Measurements from ENCODE around the gene KIAA0513. TPM values are rescaled to one million over a fixed set of nuclear protein-coding genes. Genes with fewer than 3 reads are reported as not detected.

The KIAA0513 gene
- total RNA-seq, 2 donors from 2014 or later = 13.4 to 50.1 TPM

DNA sequence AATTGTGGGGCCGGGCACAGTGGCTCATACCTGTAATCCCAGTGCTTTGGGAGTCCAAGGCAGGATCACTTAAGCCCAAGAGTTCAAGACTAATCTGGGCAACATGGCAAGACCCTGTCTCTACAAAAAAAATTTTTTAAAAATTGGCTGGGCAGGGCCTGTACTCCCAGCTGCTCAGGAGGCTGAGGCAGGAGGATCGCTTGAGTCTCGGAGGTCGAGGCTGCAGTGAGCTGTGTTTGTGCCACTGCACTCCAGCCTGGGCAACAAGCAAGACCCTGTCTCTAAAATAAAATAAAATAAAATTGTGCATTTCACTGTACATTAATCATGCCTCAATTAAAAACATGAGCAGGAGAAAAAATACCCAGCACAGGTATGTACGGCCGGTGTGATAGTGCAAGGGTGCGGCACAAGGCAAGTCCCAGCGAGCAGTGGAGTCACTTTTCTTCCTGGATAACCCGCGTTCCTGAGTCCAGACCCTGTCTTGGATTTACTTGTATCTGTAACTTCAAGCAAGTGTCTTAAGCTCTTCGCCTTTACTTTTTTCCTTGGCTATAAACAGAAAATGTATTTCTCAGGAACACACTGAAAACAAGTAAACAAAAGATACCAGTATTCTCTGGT lies 27.6 kb upstream of the KIAA0513 start:
- Histone ChIP-seq H3K4me3 (no peak overlapping the region), H3K9me3 (no peaks in the 10 kb centered on the region), H3K36me3 (no peaks in the 10 kb centered on the region), H3K4me1 (ENCODE audit: control insufficient read depth in 1 of 2, low read depth in 2 of 2) (peaks cover 66 to 82% of the 10 kb centered on the region in 2 donors), H3K27me3 (replicated peaks; ENCODE audit: insufficient read depth) (no peaks in the 10 kb centered on the region), H3K27ac (peak overlapping the region; percentile 67 to 97)
- TF ChIP-seq, protein P1, sequence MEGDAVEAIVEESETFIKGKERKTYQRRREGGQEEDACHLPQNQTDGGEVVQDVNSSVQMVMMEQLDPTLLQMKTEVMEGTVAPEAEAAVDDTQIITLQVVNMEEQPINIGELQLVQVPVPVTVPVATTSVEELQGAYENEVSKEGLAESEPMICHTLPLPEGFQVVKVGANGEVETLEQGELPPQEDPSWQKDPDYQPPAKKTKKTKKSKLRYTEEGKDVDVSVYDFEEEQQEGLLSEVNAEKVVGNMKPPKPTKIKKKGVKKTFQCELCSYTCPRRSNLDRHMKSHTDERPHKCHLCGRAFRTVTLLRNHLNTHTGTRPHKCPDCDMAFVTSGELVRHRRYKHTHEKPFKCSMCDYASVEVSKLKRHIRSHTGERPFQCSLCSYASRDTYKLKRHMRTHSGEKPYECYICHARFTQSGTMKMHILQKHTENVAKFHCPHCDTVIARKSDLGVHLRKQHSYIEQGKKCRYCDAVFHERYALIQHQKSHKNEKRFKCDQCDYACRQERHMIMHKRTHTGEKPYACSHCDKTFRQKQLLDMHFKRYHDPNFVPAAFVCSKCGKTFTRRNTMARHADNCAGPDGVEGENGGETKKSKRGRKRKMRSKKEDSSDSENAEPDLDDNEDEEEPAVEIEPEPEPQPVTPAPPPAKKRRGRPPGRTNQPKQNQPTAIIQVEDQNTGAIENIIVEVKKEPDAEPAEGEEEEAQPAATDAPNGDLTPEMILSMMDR (IDR thresholded peaks at IDR 0.05) = no peak
- DNase-seq (ENCODE audit: low spot score) = no peak
- no peak for ATAC-seq (ENCODE audit: insufficient number of reproducible peaks, low FRiP score, low read depth)

DNA sequence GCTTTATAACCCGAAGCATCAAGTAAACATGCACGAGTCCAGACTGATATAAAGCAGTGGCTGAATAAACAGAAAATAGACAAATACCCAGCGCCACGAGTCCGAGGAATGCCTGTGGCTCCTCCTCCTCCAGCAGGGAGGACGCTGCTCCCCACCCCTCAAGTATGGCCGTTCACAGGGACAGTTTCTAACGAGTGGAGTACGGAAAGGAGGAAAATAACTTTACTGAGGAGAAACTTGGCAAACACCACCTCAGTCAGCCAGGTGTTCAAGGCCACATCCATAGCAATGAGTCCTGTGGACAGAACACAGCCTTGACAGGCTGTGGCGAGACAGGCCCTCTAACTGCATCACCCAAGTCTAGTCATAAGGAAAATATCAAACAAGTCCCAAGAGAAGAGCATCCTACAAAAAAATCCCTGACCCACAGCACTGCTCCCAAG lies 25.5 kb upstream of the KIAA0513 start:
- Histone ChIP-seq H3K9me3 (no peaks in the 10 kb centered on the region), H3K36me3 (no peaks in the 10 kb centered on the region), H3K4me3 (no peak overlapping the region), H3K27me3 (replicated peaks; ENCODE audit: insufficient read depth) (no peaks in the 10 kb centered on the region), H3K4me1 (ENCODE audit: control insufficient read depth in 1 of 2, low read depth in 2 of 2) (peaks cover 62 to 95% of the 10 kb centered on the region in 2 donors), H3K27ac (peak overlapping the region; percentile 91 to 97)
- ATAC-seq (ENCODE audit: insufficient number of reproducible peaks, low FRiP score, low read depth) (no peak), DNase-seq (ENCODE audit: low spot score) (no peak)
- TF ChIP-seq, protein P1 (IDR thresholded peaks at IDR 0.05) = no peak

DNA sequence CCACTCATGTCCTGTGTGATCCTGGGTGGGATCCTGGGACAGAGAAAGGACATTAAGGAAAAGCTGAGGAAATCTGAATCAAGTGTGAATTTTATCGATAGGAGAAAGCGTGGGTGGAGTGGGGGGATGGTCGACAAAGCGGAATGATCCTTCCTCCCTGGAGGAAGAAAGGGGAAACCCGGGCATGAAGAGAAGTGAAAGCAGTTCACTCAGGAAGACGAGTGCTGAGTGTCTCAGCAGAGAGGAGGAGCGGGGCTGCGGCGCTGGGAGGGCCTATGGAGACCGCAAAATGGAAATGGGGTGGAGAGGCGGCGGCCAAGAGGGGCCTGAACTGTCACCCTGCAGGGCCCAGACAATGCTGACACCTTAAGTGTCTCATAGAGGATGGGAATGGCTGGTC lies 25.0 kb upstream of the KIAA0513 start:
- Histone ChIP-seq H3K4me3 (no peak overlapping the region), H3K36me3 (no peaks in the 10 kb centered on the region), H3K27ac (peak overlapping the region; percentile 91 to 97), H3K9me3 (no peaks in the 10 kb centered on the region), H3K27me3 (replicated peaks; ENCODE audit: insufficient read depth) (no peaks in the 10 kb centered on the region), H3K4me1 (ENCODE audit: control insufficient read depth in 1 of 2, low read depth in 2 of 2) (peaks cover 62 to 95% of the 10 kb centered on the region in 2 donors)
- TF ChIP-seq, protein P1 (IDR thresholded peaks at IDR 0.05) = no peak
- DNase-seq (ENCODE audit: low spot score) = no peak
- no peak for ATAC-seq (ENCODE audit: insufficient number of reproducible peaks, low FRiP score, low read depth)

DNA sequence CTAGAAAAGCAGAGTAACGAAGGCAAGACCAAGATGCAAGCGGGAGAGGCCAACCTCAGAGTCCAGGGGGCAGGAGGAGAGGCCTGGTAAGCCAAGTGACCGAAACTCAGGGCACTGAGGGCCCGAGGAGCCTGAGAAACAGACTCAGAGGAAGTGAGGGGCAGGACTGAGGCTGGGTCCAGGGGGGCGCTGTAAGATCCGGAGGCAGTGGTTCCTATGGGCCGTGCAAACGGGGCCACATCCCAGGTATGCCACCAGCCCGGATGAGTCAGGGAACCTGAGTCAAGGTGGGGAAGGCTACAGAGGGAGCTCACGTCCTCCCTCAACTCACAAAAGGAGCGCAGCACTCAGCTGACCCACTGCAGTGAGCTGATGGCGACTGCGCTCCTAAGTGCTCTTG lies 24.5 kb upstream of the KIAA0513 start:
- Histone ChIP-seq H3K36me3 (no peaks in the 10 kb centered on the region), H3K27ac (peak overlapping the region; percentile 91 to 97), H3K4me1 (ENCODE audit: control insufficient read depth in 1 of 2, low read depth in 2 of 2) (peaks cover 62 to 95% of the 10 kb centered on the region in 2 donors), H3K27me3 (replicated peaks; ENCODE audit: insufficient read depth) (no peaks in the 10 kb centered on the region), H3K9me3 (no peaks in the 10 kb centered on the region), H3K4me3 (no peak overlapping the region)
- TF ChIP-seq, protein P1 (IDR thresholded peaks at IDR 0.05) = no peak
- no peak for ATAC-seq (ENCODE audit: insufficient number of reproducible peaks, low FRiP score, low read depth)
- no peak for DNase-seq (ENCODE audit: low spot score)

DNA sequence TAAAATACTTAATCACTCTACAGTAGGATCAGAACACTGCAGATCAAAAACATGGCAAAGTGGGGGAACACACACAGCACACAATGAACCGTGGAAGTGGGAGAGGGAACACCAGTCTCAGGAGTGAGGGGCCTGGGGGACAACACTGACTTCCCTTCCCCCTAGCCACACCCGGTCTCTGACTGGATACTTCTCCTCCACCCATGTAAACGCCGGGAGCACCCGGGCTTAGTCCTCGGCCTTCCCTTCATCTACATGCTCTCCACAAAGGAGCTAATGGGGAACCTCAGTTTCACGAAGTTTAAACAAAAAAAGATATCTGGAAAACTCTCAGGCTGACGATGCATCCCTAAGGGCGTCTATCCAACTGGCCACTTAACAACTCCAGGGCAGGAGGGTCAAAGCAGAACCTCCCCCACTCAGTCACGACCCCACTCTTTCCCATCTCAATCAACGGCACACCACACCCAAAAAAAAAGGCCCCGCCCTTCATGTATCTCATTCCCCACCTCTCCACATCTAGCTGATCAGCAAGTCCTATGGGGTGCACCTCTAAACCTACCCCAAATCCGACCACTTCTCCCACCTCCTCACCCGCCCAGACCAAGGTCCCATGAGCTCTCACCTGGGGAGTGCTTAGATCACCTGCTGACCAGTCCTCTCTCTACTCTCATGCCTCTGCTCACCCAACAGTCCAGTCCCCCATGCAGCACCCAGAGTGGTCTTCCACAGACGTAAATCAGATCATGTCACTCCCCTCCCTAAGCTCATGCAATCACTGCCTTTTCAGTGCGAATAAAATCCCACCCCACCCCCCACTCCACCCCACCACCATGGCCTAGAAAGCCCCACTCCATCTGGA lies 23.6 kb upstream of the KIAA0513 start:
- peak overlapping the region; percentile 91 to 97 for H3K27ac ChIP-seq
- H3K4me1 ChIP-seq (ENCODE audit: control insufficient read depth in 1 of 2, low read depth in 2 of 2) = peaks cover 61 to 95% of the 10 kb centered on the region in 2 donors
- H3K36me3 ChIP-seq = no peaks in the 10 kb centered on the region
- no peaks in the 10 kb centered on the region for H3K27me3 ChIP-seq (replicated peaks; ENCODE audit: insufficient read depth)
- ATAC-seq (ENCODE audit: insufficient number of reproducible peaks, low FRiP score, low read depth) (peak; percentile 1), DNase-seq (ENCODE audit: low spot score) (no peak)
- H3K4me3 ChIP-seq = peak overlapping the region; percentile 58
- H3K9me3 ChIP-seq = no peaks in the 10 kb centered on the region
- TF ChIP-seq, protein P1 (IDR thresholded peaks at IDR 0.05) = no peak
